Cardiac fibroblast (primary cell): ENCODE results near the gene ACSM2B.
"Not testable (repeated sequence)": the region's sequence is repeated elsewhere in the genome, so short reads cannot be mapped to it uniquely, and the experiment has no call there.

Source experiments
- DNase-seq, 2 donors: peaks; one replicate each; pipeline versions ENCODE4 v3.0.0 to v3.0.0-alpha.2; 2010; ENCODE audit warnings: low read depth in 2 of 2
- H3K4me3 ChIP-seq, 2 donors: replicated peaks in 1 of 2; 1 replicate in 1 of 2; 2 replicates in 1 of 2; pipeline ENCODE4 v1.5.1; 2011; ENCODE audit warnings: low read depth in 2 of 2, low read length in 2 of 2, mild to moderate bottlenecking in 2 of 2, moderate library complexity in 1 of 2
- CTCF ChIP-seq: IDR thresholded peaks from one replicate; pipeline ENCODE4 v1.5.1; 2011; ENCODE audit warnings: low read depth, mild to moderate bottlenecking, low read length, inconsistent platforms

The ACSM2B gene

DNA sequence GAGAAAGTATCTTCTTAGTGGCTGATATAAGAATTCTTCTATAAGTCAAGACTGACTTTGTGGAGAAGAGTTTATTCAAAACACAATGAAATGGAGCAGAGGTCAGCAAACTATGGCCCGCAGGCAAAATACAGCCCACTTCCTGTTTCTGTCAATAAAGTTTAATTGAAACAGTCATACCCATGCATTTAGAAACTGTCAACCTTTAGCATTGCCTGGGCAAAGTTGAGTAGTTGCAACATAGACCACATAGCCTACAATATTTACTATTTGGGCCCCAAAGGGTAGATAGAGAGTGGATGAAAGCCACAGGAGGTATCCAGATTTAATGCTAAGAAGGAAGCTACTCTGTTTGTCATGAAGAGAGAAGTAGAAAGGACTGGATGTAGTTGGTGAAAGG lies 38.0 kb downstream of the ACSM2B start:
- no peak for DNase-seq
- no peak for TF ChIP-seq CTCF
- no peak overlapping the region for H3K4me3 ChIP-seq

- not testable (repeated sequence) for H3K4me3 ChIP-seq, DNase-seq
Measured at GRCh38 chr16:20536669-20537068, 39.5 kb downstream of the ACSM2B start.

- not testable (repeated sequence) for DNase-seq, H3K4me3 ChIP-seq
Measured at GRCh38 chr16:20532284-20532792, 43.8 kb downstream of the ACSM2B start.

GRCh38 chr16:20531795-20532194 lies 44.4 kb downstream of the ACSM2B start:
- not testable (repeated sequence) for H3K4me3 ChIP-seq, DNase-seq

DNA sequence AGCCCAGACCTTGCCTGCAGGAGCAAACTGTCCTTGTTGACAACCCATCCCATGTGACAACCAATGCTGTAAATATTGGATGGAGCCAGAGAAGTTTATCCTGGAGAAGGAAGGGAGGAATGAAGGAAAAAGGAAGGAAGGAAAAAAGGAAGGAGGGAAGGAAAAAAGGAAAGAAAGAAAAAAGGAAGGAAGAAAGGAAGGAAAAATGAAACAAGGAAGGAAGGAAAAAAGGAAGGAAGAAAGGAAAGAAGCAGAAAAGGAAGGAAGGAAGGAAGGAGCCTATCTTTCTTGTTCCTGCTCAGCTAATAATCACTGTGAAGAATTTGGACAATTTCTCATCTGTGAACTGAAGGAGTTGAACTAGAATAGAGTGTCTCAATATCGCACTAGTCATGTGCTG lies 56.1 kb downstream of the ACSM2B start:
- no peak overlapping the region for H3K4me3 ChIP-seq
- no peak for TF ChIP-seq CTCF

GRCh38 chr16:20519231-20519630 lies 56.9 kb downstream of the ACSM2B start:
- no peak for TF ChIP-seq CTCF
- no peak overlapping the region for H3K4me3 ChIP-seq
- DNase-seq: no peak

More for the DNA sequence above, 56.1 kb downstream of the ACSM2B start:
- no peak for DNase-seq

DNA sequence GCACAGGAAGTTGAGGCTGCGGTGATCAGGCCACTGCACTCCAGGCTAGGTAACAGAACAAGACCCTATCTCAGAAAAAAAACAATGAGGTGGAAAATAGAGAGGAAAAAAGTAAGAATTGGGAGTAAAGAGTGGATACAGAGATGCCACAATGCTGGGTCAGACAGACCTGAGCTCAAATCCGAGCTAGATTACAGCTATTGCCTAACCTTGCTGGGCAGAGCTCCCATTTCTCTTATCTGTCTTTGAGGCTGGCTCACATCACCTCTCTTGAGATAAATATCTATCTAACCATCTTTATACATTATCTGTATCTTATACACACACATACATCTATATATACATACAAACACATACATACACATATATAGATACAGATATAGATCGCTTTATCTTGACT lies 59.0 kb downstream of the ACSM2B start:
- no peak for TF ChIP-seq CTCF
- DNase-seq: no peak
- no peak overlapping the region for H3K4me3 ChIP-seq

- H3K4me3 ChIP-seq: no peak overlapping the region
- no peak for TF ChIP-seq CTCF
- peak in 1 of 2 donors; percentile 5 for DNase-seq
Measured at GRCh38 chr16:20515688-20516090, 60.5 kb downstream of the ACSM2B start.
